ENCODE measurements around the gene ZNF670.
"Not testable (repeated sequence)": the region's sequence is repeated elsewhere in the genome, so short reads cannot be mapped to it uniquely, and the experiment has no call there.

Gene ZNF670

DNA sequence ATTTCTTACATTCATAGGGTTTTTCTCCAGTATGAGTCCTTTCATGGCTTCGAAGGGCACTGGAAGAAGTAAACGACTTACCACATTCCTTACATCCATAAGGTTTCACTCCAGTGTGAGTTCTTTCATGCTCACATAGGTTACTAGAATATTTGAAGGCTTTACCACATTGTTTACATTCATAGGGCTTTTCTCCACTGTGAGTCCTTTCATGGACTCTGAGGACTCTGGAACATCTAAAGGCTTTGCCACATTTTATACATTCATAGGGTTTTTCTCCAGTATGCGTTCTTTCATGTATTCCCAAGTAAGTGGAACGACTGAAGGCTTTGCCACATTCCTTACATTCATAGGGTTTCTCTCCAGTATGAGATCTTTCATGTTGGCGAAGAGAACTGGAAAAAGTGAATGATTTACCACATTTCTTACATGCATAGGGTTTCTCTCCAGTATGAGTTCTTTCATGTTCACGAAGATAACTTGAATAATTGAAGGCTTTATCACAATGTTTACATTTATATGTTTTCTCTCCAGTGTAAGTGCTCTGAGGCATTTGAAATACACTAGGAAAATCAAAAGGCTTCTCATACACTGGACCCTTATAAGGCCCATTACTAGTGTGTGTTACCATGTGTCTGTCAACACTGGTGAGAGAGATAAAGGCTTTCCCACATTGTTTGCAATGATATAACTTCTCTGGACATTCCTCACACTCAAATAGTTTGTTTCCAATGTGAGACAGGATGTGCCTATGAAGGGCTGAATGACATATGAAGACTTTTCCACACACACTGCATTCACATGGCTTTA, 40.9 kb downstream of the ZNF670 start:
- DNase-seq = no peak

- DNase-seq = not testable (repeated sequence)
These were observed 46.3 kb downstream of the ZNF670 start for GRCh38 chr1:247032306-247032705.

Measured in GF-D8 (cell line).